Liver (tissue), 3 donors: ENCODE measurements around the gene BRWD1.

Experiments
- JUND ChIP-seq, 2 donors: IDR thresholded peaks; 2 replicates each; pipeline ENCODE4 v1.6.1; 2016; ENCODE audit warnings: antibody characterized with exemption in 2 of 2
- NR2F2 ChIP-seq: IDR thresholded peaks from 2 replicates; pipeline ENCODE4 v1.6.1; 2016; ENCODE audit warnings: antibody characterized with exemption
- TF ChIP-seq, protein P1 (sequence below): fragments of 150-350 bp; IDR thresholded peaks from 2 replicates; pipeline ENCODE4 v1.5.1; 2017; ENCODE audit warnings: improper control_type of control experiment, low read depth, low read length; ENCODE audit not compliant: missing input control
- TF ChIP-seq, protein P2 (sequence below): IDR thresholded peaks from 2 replicates; pipeline ENCODE4 v1.6.1; 2016; ENCODE audit warnings: antibody characterized with exemption
- TF ChIP-seq, protein P3 (sequence below): IDR thresholded peaks from 2 replicates; pipeline ENCODE4 v1.6.1; 2016; ENCODE audit warnings: antibody characterized with exemption
- TF ChIP-seq, protein P4 (sequence below): IDR thresholded peaks from 2 replicates; pipeline ENCODE4 v1.6.1; 2016; ENCODE audit warnings: antibody characterized with exemption, mild to moderate bottlenecking
- TF ChIP-seq, protein P5 (sequence below): IDR thresholded peaks from 2 replicates; pipeline ENCODE4 v1.6.1; 2016; ENCODE audit warnings: antibody characterized with exemption
- donor health status: healthy.
- donor health status: healthy.

DNA sequence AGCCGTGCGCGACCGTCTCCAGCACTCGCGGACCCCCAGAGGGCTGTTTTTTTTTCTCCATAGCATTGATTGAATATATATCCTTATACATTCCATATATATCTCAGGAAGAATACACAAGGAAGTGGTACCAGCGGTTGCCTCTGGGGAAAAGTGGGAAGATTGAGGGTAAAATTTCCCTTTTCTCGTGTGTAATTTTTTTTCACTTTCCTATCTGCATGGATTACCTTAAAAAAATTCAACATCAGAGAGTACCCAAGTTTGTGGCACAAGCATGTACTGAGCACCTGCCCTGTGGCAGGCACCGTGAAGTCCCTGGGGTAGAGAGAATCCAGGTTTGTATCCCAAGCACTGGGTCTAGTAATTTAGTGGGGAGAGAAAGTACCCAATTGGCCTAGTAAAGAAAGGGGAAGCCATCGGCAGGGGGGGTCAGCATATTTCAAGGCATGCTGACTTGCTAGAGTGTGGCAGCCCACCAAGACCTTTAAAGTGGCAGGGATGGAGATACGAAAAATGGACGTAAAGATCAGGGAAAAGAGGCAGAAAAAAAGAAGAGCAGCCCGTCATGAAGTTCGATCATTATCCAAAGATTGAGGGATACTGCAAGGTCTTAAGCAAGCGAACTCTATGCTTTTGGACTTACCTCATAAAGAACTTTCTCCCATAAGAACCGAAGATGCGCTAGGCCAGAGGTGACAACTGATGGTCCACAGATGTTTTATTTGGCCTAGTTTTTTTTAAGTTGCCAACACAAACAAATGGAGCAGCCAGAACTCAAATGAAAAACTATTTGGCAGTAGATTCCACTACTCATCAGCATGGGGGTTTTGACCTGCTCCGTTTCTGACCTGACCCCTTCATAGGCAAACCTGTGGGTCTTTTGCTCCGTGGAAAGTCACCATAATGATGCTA lies 36.9 kb upstream of the BRWD1 start:
- TF ChIP-seq, protein P1, sequence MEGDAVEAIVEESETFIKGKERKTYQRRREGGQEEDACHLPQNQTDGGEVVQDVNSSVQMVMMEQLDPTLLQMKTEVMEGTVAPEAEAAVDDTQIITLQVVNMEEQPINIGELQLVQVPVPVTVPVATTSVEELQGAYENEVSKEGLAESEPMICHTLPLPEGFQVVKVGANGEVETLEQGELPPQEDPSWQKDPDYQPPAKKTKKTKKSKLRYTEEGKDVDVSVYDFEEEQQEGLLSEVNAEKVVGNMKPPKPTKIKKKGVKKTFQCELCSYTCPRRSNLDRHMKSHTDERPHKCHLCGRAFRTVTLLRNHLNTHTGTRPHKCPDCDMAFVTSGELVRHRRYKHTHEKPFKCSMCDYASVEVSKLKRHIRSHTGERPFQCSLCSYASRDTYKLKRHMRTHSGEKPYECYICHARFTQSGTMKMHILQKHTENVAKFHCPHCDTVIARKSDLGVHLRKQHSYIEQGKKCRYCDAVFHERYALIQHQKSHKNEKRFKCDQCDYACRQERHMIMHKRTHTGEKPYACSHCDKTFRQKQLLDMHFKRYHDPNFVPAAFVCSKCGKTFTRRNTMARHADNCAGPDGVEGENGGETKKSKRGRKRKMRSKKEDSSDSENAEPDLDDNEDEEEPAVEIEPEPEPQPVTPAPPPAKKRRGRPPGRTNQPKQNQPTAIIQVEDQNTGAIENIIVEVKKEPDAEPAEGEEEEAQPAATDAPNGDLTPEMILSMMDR = no peak
- TF ChIP-seq, protein P2, sequence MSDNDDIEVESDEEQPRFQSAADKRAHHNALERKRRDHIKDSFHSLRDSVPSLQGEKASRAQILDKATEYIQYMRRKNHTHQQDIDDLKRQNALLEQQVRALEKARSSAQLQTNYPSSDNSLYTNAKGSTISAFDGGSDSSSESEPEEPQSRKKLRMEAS = no peak
- TF ChIP-seq JUND (IDR thresholded peaks at IDR 0.05) (no peak), NR2F2 (no peak)
- TF ChIP-seq, protein P3, sequence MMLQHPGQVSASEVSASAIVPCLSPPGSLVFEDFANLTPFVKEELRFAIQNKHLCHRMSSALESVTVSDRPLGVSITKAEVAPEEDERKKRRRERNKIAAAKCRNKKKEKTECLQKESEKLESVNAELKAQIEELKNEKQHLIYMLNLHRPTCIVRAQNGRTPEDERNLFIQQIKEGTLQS = no peak
- TF ChIP-seq, protein P4, sequence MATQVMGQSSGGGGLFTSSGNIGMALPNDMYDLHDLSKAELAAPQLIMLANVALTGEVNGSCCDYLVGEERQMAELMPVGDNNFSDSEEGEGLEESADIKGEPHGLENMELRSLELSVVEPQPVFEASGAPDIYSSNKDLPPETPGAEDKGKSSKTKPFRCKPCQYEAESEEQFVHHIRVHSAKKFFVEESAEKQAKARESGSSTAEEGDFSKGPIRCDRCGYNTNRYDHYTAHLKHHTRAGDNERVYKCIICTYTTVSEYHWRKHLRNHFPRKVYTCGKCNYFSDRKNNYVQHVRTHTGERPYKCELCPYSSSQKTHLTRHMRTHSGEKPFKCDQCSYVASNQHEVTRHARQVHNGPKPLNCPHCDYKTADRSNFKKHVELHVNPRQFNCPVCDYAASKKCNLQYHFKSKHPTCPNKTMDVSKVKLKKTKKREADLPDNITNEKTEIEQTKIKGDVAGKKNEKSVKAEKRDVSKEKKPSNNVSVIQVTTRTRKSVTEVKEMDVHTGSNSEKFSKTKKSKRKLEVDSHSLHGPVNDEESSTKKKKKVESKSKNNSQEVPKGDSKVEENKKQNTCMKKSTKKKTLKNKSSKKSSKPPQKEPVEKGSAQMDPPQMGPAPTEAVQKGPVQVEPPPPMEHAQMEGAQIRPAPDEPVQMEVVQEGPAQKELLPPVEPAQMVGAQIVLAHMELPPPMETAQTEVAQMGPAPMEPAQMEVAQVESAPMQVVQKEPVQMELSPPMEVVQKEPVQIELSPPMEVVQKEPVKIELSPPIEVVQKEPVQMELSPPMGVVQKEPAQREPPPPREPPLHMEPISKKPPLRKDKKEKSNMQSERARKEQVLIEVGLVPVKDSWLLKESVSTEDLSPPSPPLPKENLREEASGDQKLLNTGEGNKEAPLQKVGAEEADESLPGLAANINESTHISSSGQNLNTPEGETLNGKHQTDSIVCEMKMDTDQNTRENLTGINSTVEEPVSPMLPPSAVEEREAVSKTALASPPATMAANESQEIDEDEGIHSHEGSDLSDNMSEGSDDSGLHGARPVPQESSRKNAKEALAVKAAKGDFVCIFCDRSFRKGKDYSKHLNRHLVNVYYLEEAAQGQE = no peak
- TF ChIP-seq, protein P5, sequence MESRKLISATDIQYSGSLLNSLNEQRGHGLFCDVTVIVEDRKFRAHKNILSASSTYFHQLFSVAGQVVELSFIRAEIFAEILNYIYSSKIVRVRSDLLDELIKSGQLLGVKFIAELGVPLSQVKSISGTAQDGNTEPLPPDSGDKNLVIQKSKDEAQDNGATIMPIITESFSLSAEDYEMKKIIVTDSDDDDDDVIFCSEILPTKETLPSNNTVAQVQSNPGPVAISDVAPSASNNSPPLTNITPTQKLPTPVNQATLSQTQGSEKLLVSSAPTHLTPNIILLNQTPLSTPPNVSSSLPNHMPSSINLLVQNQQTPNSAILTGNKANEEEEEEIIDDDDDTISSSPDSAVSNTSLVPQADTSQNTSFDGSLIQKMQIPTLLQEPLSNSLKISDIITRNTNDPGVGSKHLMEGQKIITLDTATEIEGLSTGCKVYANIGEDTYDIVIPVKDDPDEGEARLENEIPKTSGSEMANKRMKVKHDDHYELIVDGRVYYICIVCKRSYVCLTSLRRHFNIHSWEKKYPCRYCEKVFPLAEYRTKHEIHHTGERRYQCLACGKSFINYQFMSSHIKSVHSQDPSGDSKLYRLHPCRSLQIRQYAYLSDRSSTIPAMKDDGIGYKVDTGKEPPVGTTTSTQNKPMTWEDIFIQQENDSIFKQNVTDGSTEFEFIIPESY = no peak
